ENCODE data around the gene GMPR2. TPM values are rescaled to one million over a fixed set of nuclear protein-coding genes. Genes with fewer than 3 reads are reported as not detected.

Gene GMPR2
- total and polyA plus RNA-seq, 2 of the 13 experiments (the other 11 are each of a cell fraction or from before 2014, with no cell fraction given), result 210 to 273 TPM

DNA sequence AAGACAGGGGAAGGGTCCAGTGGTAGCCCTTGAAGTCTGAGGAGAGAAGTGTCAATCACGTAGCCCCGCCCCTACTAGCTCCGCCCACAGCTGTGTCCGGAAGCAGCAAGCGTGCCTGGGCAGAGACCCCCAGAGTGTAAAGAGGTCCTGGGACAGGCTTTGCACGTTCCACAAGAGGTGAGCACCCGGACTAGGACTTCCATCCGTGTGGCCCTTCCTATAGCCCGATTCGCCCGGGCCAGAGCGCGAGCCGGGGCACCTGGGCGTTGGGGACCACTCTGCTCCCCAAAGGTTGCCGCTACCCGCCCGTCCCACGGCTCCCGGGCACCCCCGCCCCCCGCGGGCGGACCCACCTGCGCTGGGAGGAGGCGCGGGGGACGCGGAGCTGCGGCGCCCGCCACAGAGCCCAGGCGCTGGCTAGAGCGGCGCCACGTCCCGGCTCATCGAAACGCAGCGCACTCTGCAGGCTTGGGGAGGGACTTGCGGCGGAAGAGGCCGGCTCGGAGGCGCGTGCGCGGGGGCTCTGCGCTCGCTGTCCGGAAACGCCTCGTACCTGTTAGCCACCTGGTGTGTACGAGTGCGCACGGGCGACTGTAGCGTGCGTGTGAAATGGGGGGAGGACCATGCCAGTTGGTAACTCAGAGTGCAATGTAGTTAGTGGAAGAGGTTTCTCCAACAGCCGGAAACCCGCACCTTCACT, 38.6 kb downstream of the GMPR2 start, which contains the start of gene RABGGTA (continued):
- TF ChIP-seq, protein P1, sequence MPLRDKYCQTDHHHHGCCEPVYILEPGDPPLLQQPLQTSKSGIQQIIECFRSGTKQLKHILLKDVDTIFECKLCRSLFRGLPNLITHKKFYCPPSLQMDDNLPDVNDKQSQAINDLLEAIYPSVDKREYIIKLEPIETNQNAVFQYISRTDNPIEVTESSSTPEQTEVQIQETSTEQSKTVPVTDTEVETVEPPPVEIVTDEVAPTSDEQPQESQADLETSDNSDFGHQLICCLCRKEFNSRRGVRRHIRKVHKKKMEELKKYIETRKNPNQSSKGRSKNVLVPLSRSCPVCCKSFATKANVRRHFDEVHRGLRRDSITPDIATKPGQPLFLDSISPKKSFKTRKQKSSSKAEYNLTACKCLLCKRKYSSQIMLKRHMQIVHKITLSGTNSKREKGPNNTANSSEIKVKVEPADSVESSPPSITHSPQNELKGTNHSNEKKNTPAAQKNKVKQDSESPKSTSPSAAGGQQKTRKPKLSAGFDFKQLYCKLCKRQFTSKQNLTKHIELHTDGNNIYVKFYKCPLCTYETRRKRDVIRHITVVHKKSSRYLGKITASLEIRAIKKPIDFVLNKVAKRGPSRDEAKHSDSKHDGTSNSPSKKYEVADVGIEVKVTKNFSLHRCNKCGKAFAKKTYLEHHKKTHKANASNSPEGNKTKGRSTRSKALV (CRISPR knock-in tag; IDR thresholded peaks at IDR 0.05), result peak; percentile 100
- TF ChIP-seq ZSCAN12 (CRISPR knock-in tag; IDR thresholded peaks at IDR 0.05), result peak; percentile 97
- TF ChIP-seq KAT8 (CRISPR knock-in tag; IDR thresholded peaks at IDR 0.05), result peak; percentile 99
- TF ChIP-seq KLF9 (CRISPR knock-in tag; IDR thresholded peaks at IDR 0.05; ENCODE audit: low read depth), result peak; percentile 64; the same call in 1 of the 2 replicates
- TF ChIP-seq, protein P2, sequence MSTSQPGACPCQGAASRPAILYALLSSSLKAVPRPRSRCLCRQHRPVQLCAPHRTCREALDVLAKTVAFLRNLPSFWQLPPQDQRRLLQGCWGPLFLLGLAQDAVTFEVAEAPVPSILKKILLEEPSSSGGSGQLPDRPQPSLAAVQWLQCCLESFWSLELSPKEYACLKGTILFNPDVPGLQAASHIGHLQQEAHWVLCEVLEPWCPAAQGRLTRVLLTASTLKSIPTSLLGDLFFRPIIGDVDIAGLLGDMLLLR (CRISPR knock-in tag; IDR thresholded peaks at IDR 0.05), result peak; percentile 99
- TF ChIP-seq CC2D1A (CRISPR knock-in tag; IDR thresholded peaks at IDR 0.05), result peak; percentile 5; the same call in 1 of the 2 replicates
- TF ChIP-seq SOX5 (CRISPR knock-in tag; IDR thresholded peaks at IDR 0.05; ENCODE audit: borderline replicate concordance), result peak; percentile 89
- TF ChIP-seq HOXA3 (CRISPR knock-in tag; IDR thresholded peaks at IDR 0.05), result peak; percentile 99
- TF ChIP-seq, protein P3, sequence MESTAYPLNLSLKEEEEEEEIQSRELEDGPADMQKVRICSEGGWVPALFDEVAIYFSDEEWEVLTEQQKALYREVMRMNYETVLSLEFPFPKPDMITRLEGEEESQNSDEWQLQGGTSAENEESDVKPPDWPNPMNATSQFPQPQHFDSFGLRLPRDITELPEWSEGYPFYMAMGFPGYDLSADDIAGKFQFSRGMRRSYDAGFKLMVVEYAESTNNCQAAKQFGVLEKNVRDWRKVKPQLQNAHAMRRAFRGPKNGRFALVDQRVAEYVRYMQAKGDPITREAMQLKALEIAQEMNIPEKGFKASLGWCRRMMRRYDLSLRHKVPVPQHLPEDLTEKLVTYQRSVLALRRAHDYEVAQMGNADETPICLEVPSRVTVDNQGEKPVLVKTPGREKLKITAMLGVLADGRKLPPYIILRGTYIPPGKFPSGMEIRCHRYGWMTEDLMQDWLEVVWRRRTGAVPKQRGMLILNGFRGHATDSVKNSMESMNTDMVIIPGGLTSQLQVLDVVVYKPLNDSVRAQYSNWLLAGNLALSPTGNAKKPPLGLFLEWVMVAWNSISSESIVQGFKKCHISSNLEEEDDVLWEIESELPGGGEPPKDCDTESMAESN (CRISPR knock-in tag; conservative IDR thresholded peaks at IDR 0.05), result peak; percentile 100
- TF ChIP-seq ZEB1 (IDR thresholded peaks at IDR 0.05; ENCODE audit: insufficient replicate concordance, low read depth), result no peak
- TF ChIP-seq MED1 (CRISPR knock-in tag; IDR thresholded peaks at IDR 0.05), result peak; percentile 98
- peak; percentile 98 for TF ChIP-seq TBX2 (CRISPR knock-in tag; IDR thresholded peaks at IDR 0.05; ENCODE audit: borderline replicate concordance)
- peak; percentile 98 for TF ChIP-seq ZNF790 (CRISPR knock-in tag; IDR thresholded peaks at IDR 0.05; ENCODE audit: borderline replicate concordance)
- TF ChIP-seq ZNF260 (CRISPR knock-in tag; IDR thresholded peaks at IDR 0.05; ENCODE audit: borderline replicate concordance, low read depth), result no peak
- TF ChIP-seq, protein P4, sequence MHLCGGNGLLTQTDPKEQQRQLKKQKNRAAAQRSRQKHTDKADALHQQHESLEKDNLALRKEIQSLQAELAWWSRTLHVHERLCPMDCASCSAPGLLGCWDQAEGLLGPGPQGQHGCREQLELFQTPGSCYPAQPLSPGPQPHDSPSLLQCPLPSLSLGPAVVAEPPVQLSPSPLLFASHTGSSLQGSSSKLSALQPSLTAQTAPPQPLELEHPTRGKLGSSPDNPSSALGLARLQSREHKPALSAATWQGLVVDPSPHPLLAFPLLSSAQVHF (CRISPR knock-in tag; IDR thresholded peaks at IDR 0.05), result peak; percentile 99
- peak; percentile 91 for TF ChIP-seq JUNB (CRISPR knock-in tag; IDR thresholded peaks at IDR 0.05; ENCODE audit: borderline replicate concordance)
- no peak for TF ChIP-seq GABPA (IDR thresholded peaks at IDR 0.05; ENCODE audit: low read depth, low read length)
- TF ChIP-seq GABPA (CRISPR knock-in tag; IDR thresholded peaks at IDR 0.05; ENCODE audit: low read depth), result peak; percentile 91
- TF ChIP-seq, protein P5, sequence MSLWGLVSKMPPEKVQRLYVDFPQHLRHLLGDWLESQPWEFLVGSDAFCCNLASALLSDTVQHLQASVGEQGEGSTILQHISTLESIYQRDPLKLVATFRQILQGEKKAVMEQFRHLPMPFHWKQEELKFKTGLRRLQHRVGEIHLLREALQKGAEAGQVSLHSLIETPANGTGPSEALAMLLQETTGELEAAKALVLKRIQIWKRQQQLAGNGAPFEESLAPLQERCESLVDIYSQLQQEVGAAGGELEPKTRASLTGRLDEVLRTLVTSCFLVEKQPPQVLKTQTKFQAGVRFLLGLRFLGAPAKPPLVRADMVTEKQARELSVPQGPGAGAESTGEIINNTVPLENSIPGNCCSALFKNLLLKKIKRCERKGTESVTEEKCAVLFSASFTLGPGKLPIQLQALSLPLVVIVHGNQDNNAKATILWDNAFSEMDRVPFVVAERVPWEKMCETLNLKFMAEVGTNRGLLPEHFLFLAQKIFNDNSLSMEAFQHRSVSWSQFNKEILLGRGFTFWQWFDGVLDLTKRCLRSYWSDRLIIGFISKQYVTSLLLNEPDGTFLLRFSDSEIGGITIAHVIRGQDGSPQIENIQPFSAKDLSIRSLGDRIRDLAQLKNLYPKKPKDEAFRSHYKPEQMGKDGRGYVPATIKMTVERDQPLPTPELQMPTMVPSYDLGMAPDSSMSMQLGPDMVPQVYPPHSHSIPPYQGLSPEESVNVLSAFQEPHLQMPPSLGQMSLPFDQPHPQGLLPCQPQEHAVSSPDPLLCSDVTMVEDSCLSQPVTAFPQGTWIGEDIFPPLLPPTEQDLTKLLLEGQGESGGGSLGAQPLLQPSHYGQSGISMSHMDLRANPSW (CRISPR knock-in tag; IDR thresholded peaks at IDR 0.05; ENCODE audit: borderline replicate concordance), result peak; percentile 85; the same call in 1 of the 2 replicates
- TF ChIP-seq, protein P6, sequence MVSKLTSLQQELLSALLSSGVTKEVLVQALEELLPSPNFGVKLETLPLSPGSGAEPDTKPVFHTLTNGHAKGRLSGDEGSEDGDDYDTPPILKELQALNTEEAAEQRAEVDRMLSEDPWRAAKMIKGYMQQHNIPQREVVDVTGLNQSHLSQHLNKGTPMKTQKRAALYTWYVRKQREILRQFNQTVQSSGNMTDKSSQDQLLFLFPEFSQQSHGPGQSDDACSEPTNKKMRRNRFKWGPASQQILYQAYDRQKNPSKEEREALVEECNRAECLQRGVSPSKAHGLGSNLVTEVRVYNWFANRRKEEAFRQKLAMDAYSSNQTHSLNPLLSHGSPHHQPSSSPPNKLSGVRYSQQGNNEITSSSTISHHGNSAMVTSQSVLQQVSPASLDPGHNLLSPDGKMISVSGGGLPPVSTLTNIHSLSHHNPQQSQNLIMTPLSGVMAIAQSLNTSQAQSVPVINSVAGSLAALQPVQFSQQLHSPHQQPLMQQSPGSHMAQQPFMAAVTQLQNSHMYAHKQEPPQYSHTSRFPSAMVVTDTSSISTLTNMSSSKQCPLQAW (CRISPR knock-in tag; IDR thresholded peaks at IDR 0.05), result peak; percentile 94
